ENCODE data around the gene KMO. TPM values are rescaled to one million over a fixed set of nuclear protein-coding genes. Genes with fewer than 3 reads are reported as not detected.

The KMO gene
- total RNA-seq, 1 donor from 2014 or later, result 23.0 TPM

- DNase-seq, result no peak
- intact Hi-C loops (cut with DNase I), result no loop called here
- no peak for ATAC-seq
- Histone ChIP-seq H3K9me3 (no peaks in the 10 kb centered on the region), H3K36me3 (no peaks in the 10 kb centered on the region), H3K4me3 (no peak overlapping the region), H3K27ac (no peak overlapping the region), H3K4me1 (no peaks in the 10 kb centered on the region), H3K27me3 (ENCODE audit: low read depth) (no peaks in the 10 kb centered on the region)
- TF ChIP-seq, protein P1, sequence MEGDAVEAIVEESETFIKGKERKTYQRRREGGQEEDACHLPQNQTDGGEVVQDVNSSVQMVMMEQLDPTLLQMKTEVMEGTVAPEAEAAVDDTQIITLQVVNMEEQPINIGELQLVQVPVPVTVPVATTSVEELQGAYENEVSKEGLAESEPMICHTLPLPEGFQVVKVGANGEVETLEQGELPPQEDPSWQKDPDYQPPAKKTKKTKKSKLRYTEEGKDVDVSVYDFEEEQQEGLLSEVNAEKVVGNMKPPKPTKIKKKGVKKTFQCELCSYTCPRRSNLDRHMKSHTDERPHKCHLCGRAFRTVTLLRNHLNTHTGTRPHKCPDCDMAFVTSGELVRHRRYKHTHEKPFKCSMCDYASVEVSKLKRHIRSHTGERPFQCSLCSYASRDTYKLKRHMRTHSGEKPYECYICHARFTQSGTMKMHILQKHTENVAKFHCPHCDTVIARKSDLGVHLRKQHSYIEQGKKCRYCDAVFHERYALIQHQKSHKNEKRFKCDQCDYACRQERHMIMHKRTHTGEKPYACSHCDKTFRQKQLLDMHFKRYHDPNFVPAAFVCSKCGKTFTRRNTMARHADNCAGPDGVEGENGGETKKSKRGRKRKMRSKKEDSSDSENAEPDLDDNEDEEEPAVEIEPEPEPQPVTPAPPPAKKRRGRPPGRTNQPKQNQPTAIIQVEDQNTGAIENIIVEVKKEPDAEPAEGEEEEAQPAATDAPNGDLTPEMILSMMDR (IDR thresholded peaks at IDR 0.05), result no peak
Measured at GRCh38 chr1:241536969-241537368, 4.8 kb downstream of the KMO start.

DNA sequence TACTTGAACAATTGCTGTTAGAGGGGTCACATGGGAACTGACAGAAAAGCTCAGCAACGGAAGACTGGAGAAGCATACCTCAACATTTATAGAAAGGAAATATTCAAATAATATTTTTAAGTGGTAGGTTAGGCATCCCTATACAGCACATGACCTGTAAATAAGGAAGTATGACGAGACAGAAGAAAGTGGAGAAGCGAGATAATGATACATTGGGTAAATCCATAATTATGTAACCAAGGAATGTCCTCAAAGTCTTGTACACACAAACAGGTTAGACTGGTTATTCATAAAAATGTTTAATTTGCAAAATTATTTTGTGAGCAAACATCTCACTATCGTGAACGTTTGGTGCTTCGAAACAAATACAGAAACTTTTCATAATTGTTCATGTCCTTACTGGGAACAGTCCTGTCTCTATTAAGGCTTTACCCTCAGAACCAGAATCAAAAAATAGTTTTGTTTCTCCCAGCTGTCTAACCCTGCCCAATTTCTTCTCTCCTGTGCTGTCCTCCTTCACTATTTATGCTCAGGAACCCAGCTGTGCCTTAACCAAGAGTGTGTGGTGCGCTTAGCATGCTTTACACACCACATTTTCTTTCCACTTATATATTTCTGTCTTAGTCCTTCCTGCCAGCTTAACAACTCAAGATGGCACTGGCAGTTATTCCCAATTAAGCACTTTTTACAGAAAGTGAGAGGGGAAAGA, 10.2 kb downstream of the KMO start:
- Histone ChIP-seq H3K27me3 (ENCODE audit: low read depth) (no peaks in the 10 kb centered on the region), H3K9me3 (no peaks in the 10 kb centered on the region), H3K27ac (no peak overlapping the region), H3K36me3 (no peaks in the 10 kb centered on the region), H3K4me1 (no peaks in the 10 kb centered on the region), H3K4me3 (no peak overlapping the region)
- TF ChIP-seq, protein P1 (IDR thresholded peaks at IDR 0.05), result no peak
- ATAC-seq (peak; percentile 75 to 76), DNase-seq (no peak)
- intact Hi-C loops (cut with DNase I), result no loop called here

DNA sequence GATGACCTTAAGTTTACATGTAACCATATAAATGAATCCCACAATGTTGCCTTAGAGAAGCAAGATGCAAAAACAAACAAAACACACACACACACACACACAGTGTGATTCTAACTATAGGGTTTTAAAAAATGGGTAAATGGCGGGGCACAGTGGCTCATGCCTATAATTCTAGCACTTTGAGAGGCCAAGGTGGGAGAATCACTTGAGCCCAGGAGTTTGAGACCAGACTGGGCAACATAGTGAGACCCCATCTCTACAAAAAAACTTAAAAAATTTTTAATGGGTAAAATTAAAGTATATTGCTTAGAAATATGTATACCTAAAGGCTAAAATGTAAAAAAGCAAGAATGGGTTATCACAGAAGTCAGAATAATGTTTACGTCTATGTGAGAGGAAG, 15.8 kb downstream of the KMO start:
- DNase-seq (no peak), ATAC-seq (no peak)
- Histone ChIP-seq H3K36me3 (no peaks in the 10 kb centered on the region), H3K27me3 (ENCODE audit: low read depth) (no peaks in the 10 kb centered on the region), H3K9me3 (no peaks in the 10 kb centered on the region), H3K4me1 (peaks cover 3% of the 10 kb centered on the region), H3K4me3 (no peak overlapping the region), H3K27ac (no peak overlapping the region)
- TF ChIP-seq, protein P1 (IDR thresholded peaks at IDR 0.05), result no peak
- intact Hi-C loops (cut with DNase I), result no loop called here

DNA sequence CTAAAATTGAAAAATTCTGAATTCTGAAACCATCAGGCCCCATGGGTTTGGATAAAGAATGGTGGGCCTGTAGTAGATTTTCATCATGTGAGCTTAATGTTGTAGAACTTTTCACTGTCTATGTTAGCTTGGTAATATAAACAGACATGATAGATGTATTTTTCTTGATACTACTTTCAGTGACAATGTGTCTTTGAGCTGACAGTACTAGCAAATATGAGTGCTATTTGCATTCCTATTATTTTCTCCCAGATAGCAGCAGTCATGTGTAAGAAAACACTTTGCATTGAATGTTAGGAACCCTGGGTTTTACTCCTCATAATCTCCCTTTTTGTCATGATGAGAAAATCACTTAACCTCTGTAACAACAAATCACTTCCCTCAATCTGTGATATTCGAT, 18.1 kb downstream of the KMO start:
- Histone ChIP-seq H3K27ac (no peak overlapping the region), H3K4me3 (no peak overlapping the region), H3K36me3 (no peaks in the 10 kb centered on the region), H3K27me3 (ENCODE audit: low read depth) (no peaks in the 10 kb centered on the region), H3K4me1 (peaks cover 3% of the 10 kb centered on the region), H3K9me3 (no peaks in the 10 kb centered on the region)
- no peak for DNase-seq
- intact Hi-C loops (cut with DNase I), result no loop called here
- ATAC-seq, result no peak
- TF ChIP-seq, protein P1 (IDR thresholded peaks at IDR 0.05), result no peak

DNA sequence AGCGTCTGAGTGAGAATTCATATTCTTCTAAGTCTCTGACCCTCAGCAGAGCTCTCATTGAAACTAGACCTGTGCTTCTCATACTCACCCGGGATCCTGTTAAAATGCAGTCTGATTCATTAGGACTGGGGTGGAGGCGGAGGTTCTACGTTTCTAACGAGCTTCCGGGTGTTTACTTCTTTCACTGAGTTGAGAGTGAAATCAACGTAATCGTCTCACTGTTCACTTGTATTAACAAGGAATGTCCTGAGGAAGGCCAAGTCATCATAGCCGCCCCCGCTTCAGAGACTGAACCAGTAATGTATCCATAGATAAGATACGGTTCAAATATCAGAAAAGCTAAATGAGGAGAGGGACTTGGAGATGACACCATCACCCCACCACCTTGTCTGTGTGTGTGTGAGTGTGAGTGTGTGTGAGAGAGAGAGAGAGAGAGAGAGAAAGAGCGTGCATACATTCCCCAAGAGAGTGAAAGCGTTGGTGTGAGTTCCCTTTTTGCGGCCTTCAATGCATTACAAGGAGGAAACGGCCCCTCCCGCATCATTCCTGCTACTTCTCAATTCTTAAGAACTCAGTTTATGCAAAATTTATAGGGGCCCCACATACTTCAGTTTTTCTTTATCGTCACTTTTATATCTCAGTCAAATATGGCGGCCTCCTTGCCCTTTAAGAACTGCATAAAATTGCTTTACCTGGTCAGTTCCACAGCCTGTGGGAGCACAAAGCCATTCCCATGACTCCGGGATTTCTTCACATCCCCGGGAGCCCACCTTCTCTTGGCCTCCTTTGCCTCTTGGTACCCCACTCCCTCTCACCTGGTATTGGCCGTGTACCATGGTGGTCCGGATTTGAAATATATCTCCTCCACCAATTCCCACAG, 19.8 kb downstream of the KMO start:
- Histone ChIP-seq H3K27me3 (ENCODE audit: low read depth) (no peaks in the 10 kb centered on the region), H3K36me3 (no peaks in the 10 kb centered on the region), H3K4me1 (peaks cover 3% of the 10 kb centered on the region), H3K4me3 (peak overlapping the region; percentile 32), H3K9me3 (no peaks in the 10 kb centered on the region), H3K27ac (peak overlapping the region; percentile 73)
- peak; percentile 83 to 94 for ATAC-seq
- DNase-seq, result peak; percentile 80
- TF ChIP-seq, protein P1 (IDR thresholded peaks at IDR 0.05), result no peak
- intact Hi-C loops (cut with DNase I), result no loop called here

All from lower lobe of right lung (tissue), 2 donors.